NCI-H1105 (cell line): ENCODE results near the gene AKAP9.
"Not testable (repeated sequence)": the region's sequence is repeated elsewhere in the genome, so short reads cannot be mapped to it uniquely, and the experiment has no call there.

Experiments used
- DNase-seq: peaks from one replicate; lab custom pipeline; 2025; lab: John Stamatoyannopoulos, UW

Gene AKAP9

GRCh38 chr7:91946549-91946948 is 5.9 kb downstream of the AKAP9 start:
- no peak for DNase-seq

- DNase-seq: no peak
Measured at GRCh38 chr7:91947948-91948347, 7.3 kb downstream of the AKAP9 start.

- DNase-seq: no peak
Measured at GRCh38 chr7:91949221-91950009, 8.8 kb downstream of the AKAP9 start.

- no peak for DNase-seq
Measured at GRCh38 chr7:91953618-91954017, 13.0 kb downstream of the AKAP9 start.

- DNase-seq: not testable (repeated sequence)
Measured at GRCh38 chr7:91956464-91956863, 15.8 kb downstream of the AKAP9 start.

GRCh38 chr7:91957232-91957631 is 16.6 kb downstream of the AKAP9 start:
- no peak for DNase-seq

GRCh38 chr7:91957823-91958222 is 17.2 kb downstream of the AKAP9 start:
- DNase-seq: no peak

- no peak for DNase-seq
Measured at GRCh38 chr7:91959023-91959422, 18.4 kb downstream of the AKAP9 start.

GRCh38 chr7:91961816-91962215 is 21.2 kb downstream of the AKAP9 start:
- DNase-seq: no peak

GRCh38 chr7:91962419-91962818 is 21.8 kb downstream of the AKAP9 start:
- DNase-seq: no peak

- DNase-seq: not testable (repeated sequence)
Measured at GRCh38 chr7:91967513-91967912, 26.9 kb downstream of the AKAP9 start.

- no peak for DNase-seq
Measured at GRCh38 chr7:91973639-91974038, 33.0 kb downstream of the AKAP9 start.

GRCh38 chr7:91974066-91974465 is 33.4 kb downstream of the AKAP9 start:
- no peak for DNase-seq

GRCh38 chr7:91976743-91977142 is 36.1 kb downstream of the AKAP9 start:
- no peak for DNase-seq

GRCh38 chr7:91979590-91979989 is 38.9 kb downstream of the AKAP9 start:
- no peak for DNase-seq

- DNase-seq: not testable (repeated sequence)
Measured at GRCh38 chr7:91982352-91982751, 41.7 kb downstream of the AKAP9 start.

- DNase-seq: no peak
Measured at GRCh38 chr7:91988213-91988612, 47.6 kb downstream of the AKAP9 start.

- no peak for DNase-seq
Measured at GRCh38 chr7:91993976-91994375, 53.3 kb downstream of the AKAP9 start.

GRCh38 chr7:91995391-91996105 is 54.9 kb downstream of the AKAP9 start:
- DNase-seq: no peak

GRCh38 chr7:91999631-92000565 is 59.2 kb downstream of the AKAP9 start:
- no peak for DNase-seq

GRCh38 chr7:92002720-92003119 is 62.1 kb downstream of the AKAP9 start:
- DNase-seq: no peak

- no peak for DNase-seq
Measured at GRCh38 chr7:92006046-92006445, 65.4 kb downstream of the AKAP9 start.
